HCT116 (cell line): ENCODE results near the gene ABL1.

ENCODE experiments used
- CBX3 ChIP-seq: IDR thresholded peaks from 2 replicates; pipeline ENCODE4 v1.6.1; 2012; ENCODE audit warnings: low read depth
- CEBPB ChIP-seq: IDR thresholded peaks from 2 replicates; pipeline ENCODE4 v1.6.1; 2012; ENCODE audit warnings: low read depth
- EZH2 ChIP-seq: fragments of 200-600 bp; sonication (generic); IDR thresholded peaks from 2 replicates; pipeline ENCODE4 v1.6.1; 2017; ENCODE audit warnings: antibody characterized with exemption, mixed run types
- FOSL1 ChIP-seq: IDR thresholded peaks from 2 replicates; pipeline ENCODE4 v1.6.1; 2012; ENCODE audit warnings: low read depth
- POLR2A ChIP-seq: IDR thresholded peaks from 2 replicates; pipeline ENCODE4 v1.7.0; 2011; ENCODE audit warnings: borderline replicate concordance; ENCODE audit not compliant: insufficient read depth, insufficient read length; ENCODE audit errors: extremely low read depth
- RAD21 ChIP-seq: IDR thresholded peaks from 2 replicates; pipeline ENCODE4 v1.6.1; 2012; ENCODE audit warnings: low read depth, mild to moderate bottlenecking
- REST ChIP-seq: IDR thresholded peaks from 2 replicates; pipeline ENCODE4 v1.6.1; 2012; ENCODE audit warnings: low read depth
- SP1 ChIP-seq: IDR thresholded peaks from 2 replicates; pipeline ENCODE4 v1.6.1; 2012; ENCODE audit warnings: low read depth
- YY1 ChIP-seq: IDR thresholded peaks from 2 replicates; pipeline ENCODE4 v1.6.1; 2011; ENCODE audit warnings: low read length, low read depth, moderate library complexity, mild to moderate bottlenecking; ENCODE audit not compliant: insufficient replicate concordance; ENCODE audit errors: extremely low read depth
- ZBTB33 ChIP-seq: IDR thresholded peaks from 2 replicates; pipeline ENCODE4 v1.6.1; 2011; ENCODE audit warnings: mild to moderate bottlenecking, low read length, moderate library complexity; ENCODE audit not compliant: insufficient replicate concordance; ENCODE audit errors: extremely low read depth
- TF ChIP-seq, protein P1 (sequence below), 3 experiments: fragments of 200-600 bp in 1 of 3; sonication (generic) in 1 of 3; IDR thresholded peaks in 2 of 3; conservative IDR thresholded peaks in 1 of 3; 2 replicates each; pipeline ENCODE4 v1.5.1; 2012 to 2017; ENCODE audit warnings: low read depth in 2 of 3, low read length in 2 of 3, antibody characterized with exemption in 1 of 3, borderline replicate concordance in 1 of 3, control low read depth in 1 of 3, mild to moderate bottlenecking in 1 of 3, mixed read lengths in 1 of 3, mixed run types in 1 of 3, moderate library complexity in 1 of 3; ENCODE audit not compliant: insufficient read depth in 1 of 3

- TF ChIP-seq CBX3 (no peak), ZBTB33 (no peak), SP1 (no peak), POLR2A (no peak), EZH2 (no peak), YY1 (no peak), RAD21 (no peak), REST (no peak), FOSL1 (no peak), CEBPB (no peak)
- TF ChIP-seq, protein P1, sequence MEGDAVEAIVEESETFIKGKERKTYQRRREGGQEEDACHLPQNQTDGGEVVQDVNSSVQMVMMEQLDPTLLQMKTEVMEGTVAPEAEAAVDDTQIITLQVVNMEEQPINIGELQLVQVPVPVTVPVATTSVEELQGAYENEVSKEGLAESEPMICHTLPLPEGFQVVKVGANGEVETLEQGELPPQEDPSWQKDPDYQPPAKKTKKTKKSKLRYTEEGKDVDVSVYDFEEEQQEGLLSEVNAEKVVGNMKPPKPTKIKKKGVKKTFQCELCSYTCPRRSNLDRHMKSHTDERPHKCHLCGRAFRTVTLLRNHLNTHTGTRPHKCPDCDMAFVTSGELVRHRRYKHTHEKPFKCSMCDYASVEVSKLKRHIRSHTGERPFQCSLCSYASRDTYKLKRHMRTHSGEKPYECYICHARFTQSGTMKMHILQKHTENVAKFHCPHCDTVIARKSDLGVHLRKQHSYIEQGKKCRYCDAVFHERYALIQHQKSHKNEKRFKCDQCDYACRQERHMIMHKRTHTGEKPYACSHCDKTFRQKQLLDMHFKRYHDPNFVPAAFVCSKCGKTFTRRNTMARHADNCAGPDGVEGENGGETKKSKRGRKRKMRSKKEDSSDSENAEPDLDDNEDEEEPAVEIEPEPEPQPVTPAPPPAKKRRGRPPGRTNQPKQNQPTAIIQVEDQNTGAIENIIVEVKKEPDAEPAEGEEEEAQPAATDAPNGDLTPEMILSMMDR (IDR thresholded peaks at IDR 0.05 in 2 of 3, conservative IDR thresholded peaks at IDR 0.05 in 1 of 3; ENCODE audit: borderline replicate concordance in 1 of 3, insufficient read depth in 1 of 3, low read depth in 2 of 3, low read length in 2 of 3): no peak
Measured at GRCh38 chr9:130844044-130844451, 9.0 kb downstream of the ABL1 start.
